Thoracic aorta (tissue), 2 donors: ENCODE measurements around the gene IRGQ. TPM values are rescaled to one million over a fixed set of nuclear protein-coding genes. Genes with fewer than 3 reads are reported as not detected.

Experiments used
- ATAC-seq: fragments of 150-250 bp; one replicate; pipeline ENCODE4 v1.8.0; 2017; ENCODE audit warnings: low read depth; ENCODE audit not compliant: insufficient number of reproducible peaks, low FRiP score
- DNase-seq: peaks from one replicate; pipeline ENCODE4 v3.0.0-alpha.2; 2020; ENCODE audit warnings: low spot score
- H3K27ac ChIP-seq, 2 donors: fragments of 200-600 bp; sonication (generic); 1 replicate in 1 of 2; 2 replicates in 1 of 2; pipeline ENCODE4 v1.5.1; 2016; ENCODE audit warnings: mild to moderate bottlenecking in 2 of 2, moderate library complexity in 2 of 2
- H3K27me3 ChIP-seq: fragments of 200-600 bp; sonication (generic); replicated peaks from 2 replicates; pipeline ENCODE4 v1.6.0; 2016; ENCODE audit warnings: mild to moderate bottlenecking; ENCODE audit not compliant: insufficient read depth
- H3K36me3 ChIP-seq: fragments of 200-600 bp; sonication (generic); one replicate; pipeline ENCODE4 v1.5.1; 2016
- H3K4me1 ChIP-seq, 2 donors: fragments of 200-600 bp; sonication (generic); 1 replicate in 1 of 2; 2 replicates in 1 of 2; pipeline versions ENCODE4 v1.5.1 to v1.6.0; 2016; ENCODE audit warnings: low read depth in 2 of 2, mild to moderate bottlenecking in 1 of 2; ENCODE audit not compliant: control insufficient read depth in 1 of 2
- H3K4me3 ChIP-seq: fragments of 200-600 bp; sonication (generic); 2 replicates; pipeline ENCODE4 v1.5.1; 2016; ENCODE audit warnings: mild to moderate bottlenecking
- H3K9me3 ChIP-seq: fragments of 200-600 bp; sonication (generic); 2 replicates; pipeline ENCODE4 v1.5.1; 2016
- total RNA-seq, 2 donors: library from RNA; depleted of rRNA; stranded (reverse); fragments of >200 nt; gene quantifications; one replicate each; pipeline versions ENCODE4 v1.1.0 to v1.2.3, GENCODE V29; 2016
- TF ChIP-seq, protein P1 (sequence below): fragments of 200-600 bp; sonication (generic); IDR thresholded peaks from one replicate; pipeline ENCODE4 v1.5.1; 2019; ENCODE audit warnings: antibody characterized with exemption

IRGQ gene
- total RNA-seq, 2 donors from 2014 or later = 24.4 to 37.2 TPM

DNA sequence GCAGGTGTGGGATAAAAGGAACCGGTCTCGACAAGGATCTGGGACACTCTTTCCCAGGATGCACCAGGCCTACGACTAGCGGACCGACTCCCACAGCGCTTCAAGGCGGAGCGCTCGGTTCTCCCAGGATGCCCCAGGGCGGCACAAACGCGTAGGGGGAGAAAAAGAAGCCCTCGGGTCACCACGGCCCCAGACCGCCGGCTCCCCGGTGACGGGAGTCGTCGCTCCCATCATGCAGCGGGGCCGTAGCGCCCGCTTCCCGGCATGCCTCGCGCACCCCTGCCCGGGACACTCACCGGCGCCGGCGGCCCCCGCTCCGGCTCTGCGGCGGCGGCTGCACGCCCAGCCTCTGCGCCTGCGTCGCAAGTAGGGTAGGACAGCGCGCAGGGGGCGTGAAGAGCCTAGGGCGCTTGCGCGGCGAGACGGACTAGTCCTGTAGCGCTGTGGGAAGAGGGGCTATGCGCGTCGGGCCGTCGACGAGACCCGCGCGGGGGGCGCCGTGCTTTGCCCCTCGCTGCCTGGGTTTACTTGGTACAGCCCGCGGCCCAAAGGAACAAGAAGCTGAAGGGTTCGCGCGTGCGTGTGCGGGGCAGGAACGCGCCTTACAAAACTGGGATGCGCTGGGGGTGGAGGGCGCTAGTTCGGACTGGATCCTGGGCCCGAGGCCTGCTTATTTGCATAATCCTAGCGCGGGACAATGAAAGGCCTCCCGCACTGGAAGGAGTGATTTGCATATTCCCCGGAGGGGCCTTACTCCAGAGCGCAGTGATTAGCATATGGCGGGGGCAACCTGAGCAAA is 23.5 kb upstream of the IRGQ start, which contains the start of gene ZNF428:
TSS of gene ZNF428 (minus strand) at position 368 of the 799 bp plus-strand sequence. CDS start 5,325 bp downstream, outside the sequence.
- peak; percentile 71 for ATAC-seq

DNA sequence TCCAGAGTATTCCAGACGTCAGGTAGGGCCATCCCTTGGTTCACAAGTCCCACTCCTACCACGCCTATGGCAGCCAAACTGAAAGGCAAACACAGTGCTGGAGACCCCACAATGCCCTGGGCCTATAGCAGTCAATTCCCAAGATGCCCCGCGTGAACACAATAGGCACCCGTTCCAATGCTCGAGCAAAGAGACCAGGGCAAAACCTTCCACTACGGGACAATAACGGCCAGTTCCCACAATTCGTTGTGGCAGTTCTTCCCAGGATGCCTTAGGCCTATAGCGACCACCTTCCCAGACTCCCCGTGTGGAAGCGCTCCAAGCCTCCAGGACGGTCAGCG is 23.0 kb upstream of the IRGQ start:
- peak overlapping the region; percentile 80 to 84 for H3K27ac ChIP-seq
- H3K36me3 ChIP-seq = no peaks in the 10 kb centered on the region
- peak; percentile 10 for ATAC-seq
- H3K4me3 ChIP-seq = peak overlapping the region; percentile 72
- DNase-seq = no peak
- peaks cover 0 to 16% of the 10 kb centered on the region in 2 donors for H3K4me1 ChIP-seq
- no peaks in the 10 kb centered on the region for H3K9me3 ChIP-seq
- TF ChIP-seq, protein P1, sequence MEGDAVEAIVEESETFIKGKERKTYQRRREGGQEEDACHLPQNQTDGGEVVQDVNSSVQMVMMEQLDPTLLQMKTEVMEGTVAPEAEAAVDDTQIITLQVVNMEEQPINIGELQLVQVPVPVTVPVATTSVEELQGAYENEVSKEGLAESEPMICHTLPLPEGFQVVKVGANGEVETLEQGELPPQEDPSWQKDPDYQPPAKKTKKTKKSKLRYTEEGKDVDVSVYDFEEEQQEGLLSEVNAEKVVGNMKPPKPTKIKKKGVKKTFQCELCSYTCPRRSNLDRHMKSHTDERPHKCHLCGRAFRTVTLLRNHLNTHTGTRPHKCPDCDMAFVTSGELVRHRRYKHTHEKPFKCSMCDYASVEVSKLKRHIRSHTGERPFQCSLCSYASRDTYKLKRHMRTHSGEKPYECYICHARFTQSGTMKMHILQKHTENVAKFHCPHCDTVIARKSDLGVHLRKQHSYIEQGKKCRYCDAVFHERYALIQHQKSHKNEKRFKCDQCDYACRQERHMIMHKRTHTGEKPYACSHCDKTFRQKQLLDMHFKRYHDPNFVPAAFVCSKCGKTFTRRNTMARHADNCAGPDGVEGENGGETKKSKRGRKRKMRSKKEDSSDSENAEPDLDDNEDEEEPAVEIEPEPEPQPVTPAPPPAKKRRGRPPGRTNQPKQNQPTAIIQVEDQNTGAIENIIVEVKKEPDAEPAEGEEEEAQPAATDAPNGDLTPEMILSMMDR = no peak
- no peaks in the 10 kb centered on the region for H3K27me3 ChIP-seq

More for the DNA sequence above, 23.5 kb upstream of the IRGQ start, which contains the start of gene ZNF428:
- peak; percentile 35 for DNase-seq
- peak within 1 kb of the TSS; percentile 80 to 84 for H3K27ac ChIP-seq
- H3K36me3 ChIP-seq = no peaks in the 10 kb centered on the region
- peaks cover 0 to 16% of the 10 kb centered on the region in 2 donors for H3K4me1 ChIP-seq
- peak within 1 kb of the TSS; percentile 72 for H3K4me3 ChIP-seq
- no peaks in the 10 kb centered on the region for H3K27me3 ChIP-seq
- no peaks in the 10 kb centered on the region for H3K9me3 ChIP-seq
- TF ChIP-seq, protein P1 = no peak

DNA sequence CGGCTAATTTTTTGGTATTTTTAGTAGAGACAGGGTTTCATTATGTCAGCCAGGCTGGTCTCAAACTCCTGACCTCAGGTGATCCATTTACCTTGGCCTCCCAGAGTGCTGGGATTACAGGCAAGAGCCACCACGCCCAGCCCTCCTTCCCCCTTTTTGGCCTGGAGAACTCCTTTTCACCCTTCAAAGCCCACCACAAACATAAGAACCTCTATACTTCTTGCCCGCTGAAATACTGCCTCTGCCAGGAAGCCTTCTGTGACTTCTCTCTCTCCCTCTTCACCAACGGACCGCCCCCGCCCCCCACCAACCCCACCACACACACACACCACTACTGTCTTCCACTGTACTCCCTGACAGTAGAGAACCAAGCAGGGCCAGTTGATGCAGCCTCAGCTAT is 21.0 kb upstream of the IRGQ start:
- no peak overlapping the region for H3K4me3 ChIP-seq
- H3K4me1 ChIP-seq = peaks cover 0 to 16% of the 10 kb centered on the region in 2 donors
- ATAC-seq = no peak
- no peak for DNase-seq
- no peak overlapping the region for H3K27ac ChIP-seq
- TF ChIP-seq, protein P1 = no peak
- no peaks in the 10 kb centered on the region for H3K27me3 ChIP-seq
- H3K36me3 ChIP-seq = peaks cover 7% of the 10 kb centered on the region
- no peaks in the 10 kb centered on the region for H3K9me3 ChIP-seq

DNA sequence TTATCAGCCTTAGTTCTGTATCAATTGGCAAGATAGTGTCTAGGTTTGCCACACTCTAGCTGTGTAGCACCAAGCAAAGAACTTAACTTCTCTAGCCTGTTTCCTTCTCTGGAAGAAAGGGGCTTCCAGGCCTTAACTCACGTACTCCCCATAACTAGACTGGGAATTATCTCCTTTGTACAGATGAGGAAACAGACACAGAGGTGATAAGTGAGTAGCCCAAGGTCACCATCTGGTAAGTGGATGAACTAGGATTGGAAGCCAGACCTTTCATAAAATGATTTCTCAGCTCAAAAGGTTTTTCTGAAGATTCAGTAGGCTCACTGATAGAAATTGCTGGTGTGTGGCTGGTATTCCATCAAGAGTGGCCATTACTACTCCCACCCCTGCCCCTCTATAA is 20.4 kb upstream of the IRGQ start:
- peaks cover 0 to 16% of the 10 kb centered on the region in 2 donors for H3K4me1 ChIP-seq
- H3K27ac ChIP-seq = no peak overlapping the region
- DNase-seq (no peak), ATAC-seq (no peak)
- H3K9me3 ChIP-seq = no peaks in the 10 kb centered on the region
- TF ChIP-seq, protein P1 = no peak
- H3K4me3 ChIP-seq = no peak overlapping the region
- H3K36me3 ChIP-seq = peaks cover 11% of the 10 kb centered on the region
- H3K27me3 ChIP-seq = no peaks in the 10 kb centered on the region

DNA sequence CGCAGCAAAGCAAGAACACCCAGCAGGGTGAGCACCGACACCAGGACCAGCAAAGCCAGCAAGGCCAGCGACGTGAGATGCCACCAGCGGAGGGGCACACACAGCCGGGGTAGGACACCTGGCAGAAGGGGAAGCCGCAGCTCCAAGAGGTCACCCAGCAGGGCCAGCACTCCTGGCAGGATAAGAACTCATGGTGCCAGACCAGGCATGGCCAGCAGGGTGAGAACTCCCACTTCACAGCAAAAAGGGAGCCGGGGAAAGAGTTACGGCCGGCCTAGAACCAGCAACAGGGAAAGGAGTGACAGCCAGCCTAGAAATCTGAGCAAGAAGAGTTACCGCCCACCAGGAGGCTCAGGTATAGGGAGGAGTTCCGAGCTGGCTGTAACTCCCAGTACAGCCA is 16.4 kb upstream of the IRGQ start:
- peaks cover 14% of the 10 kb centered on the region for H3K36me3 ChIP-seq
- no peak for ATAC-seq
- no peak overlapping the region for H3K4me3 ChIP-seq
- H3K4me1 ChIP-seq = no peaks in the 10 kb centered on the region
- H3K27me3 ChIP-seq = no peaks in the 10 kb centered on the region
- no peak for DNase-seq
- TF ChIP-seq, protein P1 = no peak
- H3K9me3 ChIP-seq = no peaks in the 10 kb centered on the region
- H3K27ac ChIP-seq = no peak overlapping the region
